ENCODE data around the gene GLRX.

DNA sequence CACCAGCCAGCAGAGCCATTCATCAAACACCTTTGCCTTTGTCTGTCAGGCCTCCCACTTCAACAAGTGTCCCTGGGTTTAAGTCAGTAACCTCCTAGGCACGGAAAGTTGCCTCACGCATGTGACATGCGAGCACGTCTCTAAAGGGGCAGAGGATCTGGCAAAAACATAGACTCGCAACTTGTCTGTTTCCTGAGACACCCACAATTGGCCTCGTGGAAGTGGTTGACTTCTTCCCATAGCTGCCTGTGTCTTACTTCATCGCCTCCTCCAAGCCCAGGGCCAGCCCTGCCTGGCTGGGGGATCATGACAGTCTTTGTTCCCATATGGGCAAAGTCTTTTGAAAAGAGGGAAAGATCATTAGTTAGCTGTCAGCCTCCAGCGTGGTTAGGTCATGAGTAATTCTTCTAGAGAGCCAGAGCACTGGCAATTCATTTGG, 35.5 kb upstream of the GLRX start:
- no peak for TF ChIP-seq ELF4 (IDR thresholded peaks at IDR 0.05)
- no peak for TF ChIP-seq ZNF384 (IDR thresholded peaks at IDR 0.05)
- TF ChIP-seq SP1 (IDR thresholded peaks at IDR 0.05) = no peak
- no peak for TF ChIP-seq FOXA1 (IDR thresholded peaks at IDR 0.05)
- TF ChIP-seq BHLHE40 (IDR thresholded peaks at IDR 0.05; ENCODE audit: borderline replicate concordance) = no peak
- TF ChIP-seq, protein P1, sequence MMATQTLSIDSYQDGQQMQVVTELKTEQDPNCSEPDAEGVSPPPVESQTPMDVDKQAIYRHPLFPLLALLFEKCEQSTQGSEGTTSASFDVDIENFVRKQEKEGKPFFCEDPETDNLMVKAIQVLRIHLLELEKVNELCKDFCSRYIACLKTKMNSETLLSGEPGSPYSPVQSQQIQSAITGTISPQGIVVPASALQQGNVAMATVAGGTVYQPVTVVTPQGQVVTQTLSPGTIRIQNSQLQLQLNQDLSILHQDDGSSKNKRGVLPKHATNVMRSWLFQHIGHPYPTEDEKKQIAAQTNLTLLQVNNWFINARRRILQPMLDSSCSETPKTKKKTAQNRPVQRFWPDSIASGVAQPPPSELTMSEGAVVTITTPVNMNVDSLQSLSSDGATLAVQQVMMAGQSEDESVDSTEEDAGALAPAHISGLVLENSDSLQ (IDR thresholded peaks at IDR 0.05) = no peak
- no peak for TF ChIP-seq FOXM1 (IDR thresholded peaks at IDR 0.05; ENCODE audit: borderline replicate concordance)
- TF ChIP-seq ARNT (IDR thresholded peaks at IDR 0.05) = no peak
- no peak for TF ChIP-seq L3MBTL2 (conservative IDR thresholded peaks at IDR 0.05)
- TF ChIP-seq FOXK2 (IDR thresholded peaks at IDR 0.05) = no peak
- TF ChIP-seq HDGF (IDR thresholded peaks at IDR 0.05; ENCODE audit: borderline replicate concordance) = no peak
- no peak for TF ChIP-seq CTBP1 (IDR thresholded peaks at IDR 0.05; ENCODE audit: borderline replicate concordance)
- no peak for TF ChIP-seq TARDBP (IDR thresholded peaks at IDR 0.05)
